MM.1S (cell line): Measurements from ENCODE around the gene CMTM7.
"Not testable (repeated sequence)": the region's sequence is repeated elsewhere in the genome, so short reads cannot be mapped to it uniquely, and the experiment has no call there.

ENCODE experiments used
- DNase-seq: peaks from one replicate; pipeline ENCODE4 v3.0.0-alpha.2; 2015
- H2AFZ ChIP-seq: fragments of 300-600 bp; sonication (generic); 2 replicates; pipeline ENCODE4 v1.6.0; 2016; ENCODE audit warnings: antibody characterized with exemption, low read length
- H3F3A ChIP-seq: fragments of 300-600 bp; sonication (generic); 2 replicates; pipeline ENCODE4 v1.6.1; 2016; ENCODE audit warnings: mild to moderate bottlenecking, antibody characterized with exemption, low read length, moderate library complexity, mixed read lengths; ENCODE audit not compliant: insufficient read depth
- H3K27ac ChIP-seq: fragments of 300-600 bp; sonication (generic); 2 replicates; pipeline ENCODE4 v1.5.1; 2016; ENCODE audit warnings: mild to moderate bottlenecking, low read length
- H3K27me3 ChIP-seq: fragments of 300-600 bp; sonication (generic); replicated peaks from 2 replicates; pipeline ENCODE4 v1.6.0; 2016; ENCODE audit warnings: low read length; ENCODE audit not compliant: insufficient read depth
- H3K36me3 ChIP-seq: fragments of 300-600 bp; sonication (generic); replicated peaks from 2 replicates; pipeline ENCODE4 v1.6.1; 2016; ENCODE audit warnings: mild to moderate bottlenecking, low read length, mixed read lengths; ENCODE audit not compliant: insufficient read depth
- H3K4me1 ChIP-seq: fragments of 300-600 bp; sonication (generic); 2 replicates; pipeline ENCODE4 v1.6.1; 2016; ENCODE audit warnings: low read length, mixed read lengths
- H3K4me2 ChIP-seq: fragments of 300-600 bp; sonication (generic); 2 replicates; pipeline ENCODE4 v1.6.0; 2016; ENCODE audit warnings: low read depth, low read length
- H3K4me3 ChIP-seq: fragments of 300-600 bp; sonication (generic); 2 replicates; pipeline ENCODE4 v1.5.1; 2016; ENCODE audit warnings: low read length, mixed read lengths
- H3K79me2 ChIP-seq: fragments of 300-600 bp; sonication (generic); 2 replicates; pipeline ENCODE4 v1.6.1; 2016; ENCODE audit warnings: mixed run types, low read length, mixed read lengths
- H3K9ac ChIP-seq: fragments of 300-600 bp; sonication (generic); 2 replicates; pipeline ENCODE4 v1.6.1; 2016; ENCODE audit warnings: low read length, mixed read lengths
- H3K9me2 ChIP-seq: fragments of 300-600 bp; sonication (generic); replicated peaks from 2 replicates; pipeline ENCODE4 v1.6.1; 2016; ENCODE audit warnings: mild to moderate bottlenecking, low read length, mixed read lengths; ENCODE audit not compliant: insufficient read depth
- H3K9me3 ChIP-seq: fragments of 300-600 bp; sonication (generic); replicated peaks from 2 replicates; pipeline ENCODE4 v1.6.1; 2016; ENCODE audit warnings: mild to moderate bottlenecking, low read length, mixed read lengths; ENCODE audit not compliant: insufficient read depth
- H4K20me1 ChIP-seq: fragments of 300-600 bp; sonication (generic); 2 replicates; pipeline ENCODE4 v1.6.1; 2016; ENCODE audit warnings: mild to moderate bottlenecking, low read length, moderate library complexity, mixed read lengths; ENCODE audit not compliant: insufficient read depth
- EZH2 ChIP-seq: fragments of 300-600 bp; sonication (generic); optimal IDR thresholded peaks from 2 replicates; pipeline ENCODE3; 2017; ENCODE audit warnings: low read depth, mild to moderate bottlenecking, antibody characterized with exemption, low read length, mixed read lengths
- EZH2phosphoT487 ChIP-seq: fragments of 300-600 bp; sonication (generic); IDR thresholded peaks from 2 replicates; pipeline ENCODE4 v1.6.1; 2018; ENCODE audit warnings: antibody characterized with exemption, low read length
- TF ChIP-seq, protein P1 (sequence below): fragments of 300-600 bp; sonication (generic); IDR thresholded peaks from 2 replicates; pipeline ENCODE4 v1.5.1; 2016; ENCODE audit warnings: antibody characterized with exemption, low read length, mixed read lengths

Gene CMTM7

DNA sequence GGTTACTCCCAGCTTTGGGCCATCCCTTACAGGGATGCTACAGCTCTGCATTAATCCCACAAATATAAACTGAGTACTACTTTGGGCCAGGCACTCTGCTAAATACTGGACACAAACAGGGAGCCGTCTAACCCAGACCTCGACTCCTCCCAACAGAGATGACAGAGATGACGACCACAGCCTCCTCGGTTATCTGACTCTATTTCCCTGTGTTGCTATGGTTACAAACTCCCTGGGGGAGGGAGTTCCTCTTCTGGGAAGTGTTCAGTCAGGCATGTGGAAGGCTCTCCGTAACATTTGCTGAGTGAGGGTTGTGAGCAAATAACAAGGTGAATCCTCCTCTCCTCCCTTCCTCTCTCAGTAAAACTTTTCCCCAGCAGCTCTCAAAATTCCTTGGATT is 6.7 kb upstream of the CMTM7 start:
- Histone ChIP-seq H3K27me3 (no peaks in the 10 kb centered on the region), H3K9me3 (no peaks in the 10 kb centered on the region), H3K4me3 (no peak overlapping the region), H3K9ac (no peak overlapping the region), H3F3A (no peaks in the 10 kb centered on the region), H3K79me2 (no peaks in the 10 kb centered on the region), H3K36me3 (no peaks in the 10 kb centered on the region), H4K20me1 (no peaks in the 10 kb centered on the region), H3K4me2 (no peak overlapping the region), H3K9me2 (no peaks in the 10 kb centered on the region), H2AFZ (no peak overlapping the region), H3K4me1 (no peaks in the 10 kb centered on the region), H3K27ac (no peak overlapping the region)
- no peak for DNase-seq
- TF ChIP-seq, protein P1, sequence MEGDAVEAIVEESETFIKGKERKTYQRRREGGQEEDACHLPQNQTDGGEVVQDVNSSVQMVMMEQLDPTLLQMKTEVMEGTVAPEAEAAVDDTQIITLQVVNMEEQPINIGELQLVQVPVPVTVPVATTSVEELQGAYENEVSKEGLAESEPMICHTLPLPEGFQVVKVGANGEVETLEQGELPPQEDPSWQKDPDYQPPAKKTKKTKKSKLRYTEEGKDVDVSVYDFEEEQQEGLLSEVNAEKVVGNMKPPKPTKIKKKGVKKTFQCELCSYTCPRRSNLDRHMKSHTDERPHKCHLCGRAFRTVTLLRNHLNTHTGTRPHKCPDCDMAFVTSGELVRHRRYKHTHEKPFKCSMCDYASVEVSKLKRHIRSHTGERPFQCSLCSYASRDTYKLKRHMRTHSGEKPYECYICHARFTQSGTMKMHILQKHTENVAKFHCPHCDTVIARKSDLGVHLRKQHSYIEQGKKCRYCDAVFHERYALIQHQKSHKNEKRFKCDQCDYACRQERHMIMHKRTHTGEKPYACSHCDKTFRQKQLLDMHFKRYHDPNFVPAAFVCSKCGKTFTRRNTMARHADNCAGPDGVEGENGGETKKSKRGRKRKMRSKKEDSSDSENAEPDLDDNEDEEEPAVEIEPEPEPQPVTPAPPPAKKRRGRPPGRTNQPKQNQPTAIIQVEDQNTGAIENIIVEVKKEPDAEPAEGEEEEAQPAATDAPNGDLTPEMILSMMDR, result no peak
- TF ChIP-seq EZH2phosphoT487 (no peak), EZH2 (no peak)

- H3K4me3 ChIP-seq, result no peak overlapping the region
- TF ChIP-seq EZH2phosphoT487 (no peak), EZH2 (no peak)
- TF ChIP-seq, protein P1, result no peak
- no peaks in the 10 kb centered on the region for H3F3A ChIP-seq
- H3K27me3 ChIP-seq, result no peaks in the 10 kb centered on the region
- H3K27ac ChIP-seq, result no peak overlapping the region
- H2AFZ ChIP-seq, result no peak overlapping the region
- no peaks in the 10 kb centered on the region for H3K36me3 ChIP-seq
- H4K20me1 ChIP-seq, result no peaks in the 10 kb centered on the region
- DNase-seq, result no peak
- H3K79me2 ChIP-seq, result no peaks in the 10 kb centered on the region
- no peak overlapping the region for H3K9ac ChIP-seq
- no peak overlapping the region for H3K4me2 ChIP-seq
- H3K9me3 ChIP-seq, result no peaks in the 10 kb centered on the region
- no peaks in the 10 kb centered on the region for H3K9me2 ChIP-seq
- 0 out of 2 replicates have a peak, but pooled peaks cover 3% of the 10 kb centered on the region for H3K4me1 ChIP-seq
Observed at GRCh38 chr3:32387512-32387911, 4.1 kb upstream of the CMTM7 start.

GRCh38 chr3:32389577-32389976 is 2.1 kb upstream of the CMTM7 start:
- H3K4me3 ChIP-seq, H3K9ac ChIP-seq, DNase-seq, H3K4me1 ChIP-seq, H3F3A ChIP-seq, H2AFZ ChIP-seq, H3K9me2 ChIP-seq, H3K36me3 ChIP-seq, H3K79me2 ChIP-seq, H4K20me1 ChIP-seq, H3K9me3 ChIP-seq, H3K27me3 ChIP-seq, H3K27ac ChIP-seq, H3K4me2 ChIP-seq: not testable (repeated sequence)

- no peaks in the 10 kb centered on the region for H3K79me2 ChIP-seq
- no peak overlapping the region for H3K27ac ChIP-seq
- H3K4me2 ChIP-seq, result peak overlapping the region; percentile 83; the same call in 1 of the 2 replicates
- TF ChIP-seq, protein P1, result no peak
- TF ChIP-seq EZH2phosphoT487 (no peak), EZH2 (no peak)
- H3K9me2 ChIP-seq, result no peaks in the 10 kb centered on the region
- no peaks in the 10 kb centered on the region for H3F3A ChIP-seq
- H2AFZ ChIP-seq, result peak overlapping the region; percentile 84
- no peaks in the 10 kb centered on the region for H3K9me3 ChIP-seq
- H4K20me1 ChIP-seq, result no peaks in the 10 kb centered on the region
- peak overlapping the region; percentile 86 for H3K4me3 ChIP-seq
- no peak overlapping the region; the same call in 1 of the 2 replicates for H3K9ac ChIP-seq
- no peaks in the 10 kb centered on the region for H3K36me3 ChIP-seq
- no peak for DNase-seq
- H3K27me3 ChIP-seq, result no peaks in the 10 kb centered on the region
- H3K4me1 ChIP-seq, result peaks cover 3% of the 10 kb centered on the region; the same call in 1 of the 2 replicates
Observed at GRCh38 chr3:32392536-32393302, 1.1 kb downstream of the CMTM7 start.
